Motor neuron (in vitro differentiated cells): ENCODE results near the gene THNSL1. TPM values are rescaled to one million over a fixed set of nuclear protein-coding genes. Genes with fewer than 3 reads are reported as not detected.
A peak's percentile ranks its signal among the peaks of the same experiment; 100 is the strongest.

Experiments used
- ATAC-seq, 8 experiments: fragments of 200-7000 bp; cut with Tn5 transposase; replicated peaks in 6 of 8; 2 replicates each; pipeline ENCODE4 v1.8.0; 2021; ENCODE audit warnings: mild to moderate bottlenecking in 8 of 8, moderate library complexity in 8 of 8
- H3K27ac ChIP-seq, 2 donors: fragments of 250-450 bp; sonication (Bioruptor Pico); 2 replicates each; pipeline ENCODE4 v1.9.0; 2021; ENCODE audit warnings: antibody characterized with exemption in 2 of 2, mild to moderate bottlenecking in 2 of 2, moderate library complexity in 1 of 2
- H3K4me1 ChIP-seq, 2 donors: fragments of 250-450 bp; sonication (Bioruptor Pico); replicated peaks in 1 of 2; 2 replicates each; pipeline ENCODE4 v1.6.1; 2021; ENCODE audit warnings: antibody characterized with exemption in 2 of 2, mild to moderate bottlenecking in 2 of 2, moderate library complexity in 1 of 2
- H3K4me3 ChIP-seq, 5 donors: fragments of 250-450 bp; sonication (Bioruptor Pico); 2 replicates each; pipeline ENCODE4 v1.9.0; 2021; ENCODE audit warnings: antibody characterized with exemption in 5 of 5, mild to moderate bottlenecking in 5 of 5, moderate library complexity in 4 of 5
- WGBS, 10 experiments: fragments of 450-650 bp; shearing (Covaris generic); methylation state at CpG; one replicate each; pipeline ENCODE4 v1.0.0; 2022; 5-methylcytosine and 5-hydroxymethylcytosine counted together
- in situ Hi-C, 9 experiments: fragments of 400-800 bp; cut with MboI; loops; one replicate each; pipeline ENCODE4 v1.15.0; 2021; ENCODE audit warnings: low sequenced_read_pairs in 9 of 9, low pct_unique_long_range_greater_than_20kb in 2 of 9; ENCODE audit not compliant: unreplicated experiment in 9 of 9
- total RNA-seq, 8 experiments: library from RNA; unstranded; fragments of 300-600 nt; gene quantifications; 2 replicates each; pipeline versions ENCODE4 v1.2.3 to v1.2.4, GENCODE V29; 2022

Gene THNSL1
- total RNA-seq, 8 experiments from 2014 or later = 4.7 to 11.9 (median 6.8) TPM

GRCh38 chr10:25048450-25048849, 32.0 kb downstream of the THNSL1 start:
- ATAC-seq = peak in 2 of 8 experiments; percentile 46 to 58
- H3K27ac ChIP-seq = no peak overlapping the region
- in situ Hi-C loops = no loop called here
- H3K4me3 ChIP-seq = no peak overlapping the region
- 40 to 89% (median 84%) methylated on average over 1 to 5 of the region's 5 CpGs; no CpG with 5 or more reads in 1 of the 10 experiments for WGBS, 10 experiments
- H3K4me1 ChIP-seq = no peaks in the 10 kb centered on the region

- no peak for ATAC-seq
- in situ Hi-C loops = no loop called here
- 87 to 100% (median 100%) methylated on average over 1 to 2 of the region's 2 CpGs; no CpG with 5 or more reads in 4 of the 10 experiments for WGBS, 10 experiments
- Histone ChIP-seq H3K4me3 (no peak overlapping the region), H3K4me1 (no peaks in the 10 kb centered on the region), H3K27ac (no peak overlapping the region)
These were observed 33.6 kb downstream of the THNSL1 start for GRCh38 chr10:25049966-25050365.

GRCh38 chr10:25050402-25050801, 34.0 kb downstream of the THNSL1 start:
- 58 to 100% (median 86%) methylated on average over 1 to 9 of the region's 9 CpGs; no CpG with 5 or more reads in 2 of the 10 experiments for WGBS, 10 experiments
- H3K4me1 ChIP-seq = no peaks in the 10 kb centered on the region
- no peak for ATAC-seq
- no peak overlapping the region for H3K4me3 ChIP-seq
- in situ Hi-C loops = no loop called here
- H3K27ac ChIP-seq = no peak overlapping the region

- H3K4me3 ChIP-seq = no peak overlapping the region
- ATAC-seq = no peak
- in situ Hi-C loops = no loop called here
- H3K4me1 ChIP-seq = no peaks in the 10 kb centered on the region
- H3K27ac ChIP-seq = no peak overlapping the region
- 57 to 100% (median 76%) methylated on average over 1 of the region's 1 CpG; no CpG with 5 or more reads in 4 of the 10 experiments for WGBS, 10 experiments
These were observed 35.6 kb downstream of the THNSL1 start for GRCh38 chr10:25052012-25052411.

GRCh38 chr10:25056726-25057125, 40.3 kb downstream of the THNSL1 start:
- ATAC-seq = no peak
- in situ Hi-C loops = no loop called here
- Histone ChIP-seq H3K4me3 (no peak overlapping the region), H3K27ac (no peak overlapping the region), H3K4me1 (no peaks in the 10 kb centered on the region)
- WGBS, 10 experiments = 0 to 93% (median 68%) methylated on average over 1 to 3 of the region's 3 CpGs; no CpG with 5 or more reads in 2 of the 10 experiments

GRCh38 chr10:25057886-25058285, 41.5 kb downstream of the THNSL1 start:
- no peak overlapping the region for H3K4me3 ChIP-seq
- 80 to 100% (median 91%) methylated on average over 1 to 4 of the region's 4 CpGs; no CpG with 5 or more reads in 4 of the 10 experiments for WGBS, 10 experiments
- no peak for ATAC-seq
- H3K27ac ChIP-seq = no peak overlapping the region
- no peaks in the 10 kb centered on the region for H3K4me1 ChIP-seq
- in situ Hi-C loops = no loop called here

GRCh38 chr10:25059990-25060389, 43.6 kb downstream of the THNSL1 start:
- no peak overlapping the region for H3K4me3 ChIP-seq
- H3K4me1 ChIP-seq = no peaks in the 10 kb centered on the region
- 0 to 83% (median 60%) methylated on average over 1 to 7 of the region's 7 CpGs; no CpG with 5 or more reads in 3 of the 10 experiments for WGBS, 10 experiments
- in situ Hi-C loops = no loop called here
- ATAC-seq = peak in 3 of 8 experiments; percentile 24 to 41 (median 25)
- H3K27ac ChIP-seq = no peak overlapping the region

GRCh38 chr10:25061125-25061524, 44.7 kb downstream of the THNSL1 start:
- Histone ChIP-seq H3K27ac (no peak overlapping the region), H3K4me1 (no peaks in the 10 kb centered on the region), H3K4me3 (no peak overlapping the region)
- WGBS, 10 experiments = 74 to 100% (median 95%) methylated on average over 1 to 7 of the region's 7 CpGs; no CpG with 5 or more reads in 2 of the 10 experiments
- in situ Hi-C loops = no loop called here
- no peak for ATAC-seq

GRCh38 chr10:25061711-25062449, 45.5 kb downstream of the THNSL1 start:
- in situ Hi-C loops = no loop called here
- peak in 3 of 8 experiments; percentile 35 to 69 (median 38) for ATAC-seq
- 40 to 89% (median 67%) methylated on average over 2 to 10 of the region's 11 CpGs; no CpG with 5 or more reads in 3 of the 10 experiments for WGBS, 10 experiments
- Histone ChIP-seq H3K4me3 (no peak overlapping the region), H3K4me1 (no peaks in the 10 kb centered on the region), H3K27ac (no peak overlapping the region)

GRCh38 chr10:25063157-25063556, 46.7 kb downstream of the THNSL1 start:
- in situ Hi-C loops = no loop called here
- Histone ChIP-seq H3K27ac (no peak overlapping the region), H3K4me3 (no peak overlapping the region), H3K4me1 (peaks cover 0 to 3% of the 10 kb centered on the region in 2 donors)
- WGBS, 10 experiments = 83 to 100% (median 86%) methylated on average over 1 of the region's 1 CpG; no CpG with 5 or more reads in 7 of the 10 experiments
- ATAC-seq = no peak

- no peak for ATAC-seq
- no peak overlapping the region for H3K4me3 ChIP-seq
- in situ Hi-C loops = no loop called here
- H3K4me1 ChIP-seq = peaks cover 0 to 5% of the 10 kb centered on the region in 2 donors
- WGBS, 10 experiments = 60 to 100% (median 90%) methylated on average over 1 to 8 of the region's 8 CpGs; no CpG with 5 or more reads in 1 of the 10 experiments
- H3K27ac ChIP-seq = no peak overlapping the region
These were observed 47.2 kb downstream of the THNSL1 start for GRCh38 chr10:25063644-25064043.

GRCh38 chr10:25064401-25064800, 48.0 kb downstream of the THNSL1 start:
- in situ Hi-C loops = no loop called here
- no peak overlapping the region for H3K4me3 ChIP-seq
- peaks cover 0 to 5% of the 10 kb centered on the region in 2 donors for H3K4me1 ChIP-seq
- ATAC-seq = no peak
- WGBS, 10 experiments = 0 to 96% (median 84%) methylated on average over 1 to 2 of the region's 2 CpGs; no CpG with 5 or more reads in 3 of the 10 experiments
- no peak overlapping the region for H3K27ac ChIP-seq

- ATAC-seq = no peak
- no peak overlapping the region for H3K4me3 ChIP-seq
- WGBS, 10 experiments = 73 to 97% (median 90%) methylated on average over 1 to 4 of the region's 4 CpGs; no CpG with 5 or more reads in 1 of the 10 experiments
- peaks cover 0 to 5% of the 10 kb centered on the region in 2 donors for H3K4me1 ChIP-seq
- in situ Hi-C loops = no loop called here
- no peak overlapping the region for H3K27ac ChIP-seq
These were observed 49.5 kb downstream of the THNSL1 start for GRCh38 chr10:25065761-25066476.
